IPS-18a (cell line): ENCODE data around the gene THSD7A.
A peak's percentile ranks its signal among the peaks of the same experiment; 100 is the strongest.

Source experiments
- H3K27ac ChIP-seq: one replicate; pipeline ENCODE4 v1.5.1; 2013; ENCODE audit warnings: low read length
- H3K27me3 ChIP-seq: one replicate; pipeline ENCODE4 v1.6.1; 2013; ENCODE audit warnings: mild to moderate bottlenecking, low read length; ENCODE audit not compliant: control insufficient read depth, insufficient read depth
- H3K36me3 ChIP-seq: one replicate; pipeline ENCODE4 v1.6.1; 2013; ENCODE audit warnings: low read depth, low read length; ENCODE audit not compliant: control insufficient read depth
- H3K4me1 ChIP-seq: one replicate; pipeline ENCODE4 v1.6.1; 2013; ENCODE audit warnings: low read depth, low read length; ENCODE audit not compliant: control insufficient read depth
- H3K4me3 ChIP-seq: one replicate; pipeline ENCODE4 v1.5.1; 2013; ENCODE audit warnings: low read length
- H3K9ac ChIP-seq: one replicate; pipeline ENCODE4 v1.6.1; 2013; ENCODE audit warnings: mild to moderate bottlenecking, low read length, moderate library complexity
- H3K9me3 ChIP-seq: one replicate; pipeline ENCODE4 v1.6.1; 2013; ENCODE audit warnings: low read depth, low read length; ENCODE audit not compliant: control insufficient read depth

Gene THSD7A

GRCh38 chr7:11655163-11655562 lies 176.8 kb downstream of the THSD7A start:
- no peak overlapping the region for H3K27ac ChIP-seq
- no peaks in the 10 kb centered on the region for H3K4me1 ChIP-seq
- H3K27me3 ChIP-seq, result no peaks in the 10 kb centered on the region
- no peaks in the 10 kb centered on the region for H3K36me3 ChIP-seq
- H3K4me3 ChIP-seq, result no peak overlapping the region
- no peaks in the 10 kb centered on the region for H3K9me3 ChIP-seq
- H3K9ac ChIP-seq, result no peak overlapping the region

GRCh38 chr7:11650500-11650899 lies 181.5 kb downstream of the THSD7A start:
- Histone ChIP-seq H3K9ac (no peak overlapping the region), H3K36me3 (no peaks in the 10 kb centered on the region), H3K9me3 (no peaks in the 10 kb centered on the region), H3K4me1 (no peaks in the 10 kb centered on the region), H3K27me3 (no peaks in the 10 kb centered on the region), H3K4me3 (no peak overlapping the region), H3K27ac (no peak overlapping the region)

- Histone ChIP-seq H3K27me3 (no peaks in the 10 kb centered on the region), H3K4me1 (no peaks in the 10 kb centered on the region), H3K9me3 (no peaks in the 10 kb centered on the region), H3K4me3 (no peak overlapping the region), H3K27ac (no peak overlapping the region), H3K9ac (no peak overlapping the region), H3K36me3 (no peaks in the 10 kb centered on the region)
These were observed 182.0 kb downstream of the THSD7A start for GRCh38 chr7:11650030-11650429.

- no peak overlapping the region for H3K4me3 ChIP-seq
- no peaks in the 10 kb centered on the region for H3K27me3 ChIP-seq
- H3K4me1 ChIP-seq, result no peaks in the 10 kb centered on the region
- no peak overlapping the region for H3K9ac ChIP-seq
- H3K36me3 ChIP-seq, result no peaks in the 10 kb centered on the region
- H3K27ac ChIP-seq, result no peak overlapping the region
- H3K9me3 ChIP-seq, result no peaks in the 10 kb centered on the region
These were observed 183.0 kb downstream of the THSD7A start for GRCh38 chr7:11648980-11649379.

- Histone ChIP-seq H3K4me3 (no peak overlapping the region), H3K27me3 (no peaks in the 10 kb centered on the region), H3K9me3 (no peaks in the 10 kb centered on the region), H3K27ac (no peak overlapping the region), H3K4me1 (no peaks in the 10 kb centered on the region), H3K9ac (no peak overlapping the region), H3K36me3 (no peaks in the 10 kb centered on the region)
These were observed 183.9 kb downstream of the THSD7A start for GRCh38 chr7:11648101-11648500.

GRCh38 chr7:11642841-11643240 lies 189.2 kb downstream of the THSD7A start:
- Histone ChIP-seq H3K36me3 (no peaks in the 10 kb centered on the region), H3K27me3 (no peaks in the 10 kb centered on the region), H3K4me3 (no peak overlapping the region), H3K9ac (no peak overlapping the region), H3K4me1 (no peaks in the 10 kb centered on the region), H3K9me3 (no peaks in the 10 kb centered on the region), H3K27ac (no peak overlapping the region)

DNA sequence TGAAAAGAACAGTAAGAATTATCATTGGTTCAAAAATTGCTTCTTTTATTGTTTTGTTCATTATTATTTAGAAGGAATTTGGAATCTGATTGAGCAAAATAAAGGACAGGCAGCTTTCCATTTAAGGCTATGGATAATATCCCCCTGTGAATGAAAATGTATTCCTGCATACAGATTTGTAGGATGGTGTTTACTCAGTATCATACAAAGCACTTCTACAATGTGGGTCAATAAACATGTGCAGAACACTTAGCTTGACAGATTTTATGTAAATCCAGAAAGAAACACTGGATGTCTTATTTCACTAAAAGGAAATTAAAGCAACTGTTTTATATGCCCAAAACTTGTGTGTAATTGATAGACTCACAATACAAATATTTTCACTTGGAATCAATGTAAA lies 189.7 kb downstream of the THSD7A start:
- Histone ChIP-seq H3K4me1 (no peaks in the 10 kb centered on the region), H3K9ac (no peak overlapping the region), H3K4me3 (no peak overlapping the region), H3K9me3 (no peaks in the 10 kb centered on the region), H3K27ac (no peak overlapping the region), H3K36me3 (no peaks in the 10 kb centered on the region), H3K27me3 (no peaks in the 10 kb centered on the region)

DNA sequence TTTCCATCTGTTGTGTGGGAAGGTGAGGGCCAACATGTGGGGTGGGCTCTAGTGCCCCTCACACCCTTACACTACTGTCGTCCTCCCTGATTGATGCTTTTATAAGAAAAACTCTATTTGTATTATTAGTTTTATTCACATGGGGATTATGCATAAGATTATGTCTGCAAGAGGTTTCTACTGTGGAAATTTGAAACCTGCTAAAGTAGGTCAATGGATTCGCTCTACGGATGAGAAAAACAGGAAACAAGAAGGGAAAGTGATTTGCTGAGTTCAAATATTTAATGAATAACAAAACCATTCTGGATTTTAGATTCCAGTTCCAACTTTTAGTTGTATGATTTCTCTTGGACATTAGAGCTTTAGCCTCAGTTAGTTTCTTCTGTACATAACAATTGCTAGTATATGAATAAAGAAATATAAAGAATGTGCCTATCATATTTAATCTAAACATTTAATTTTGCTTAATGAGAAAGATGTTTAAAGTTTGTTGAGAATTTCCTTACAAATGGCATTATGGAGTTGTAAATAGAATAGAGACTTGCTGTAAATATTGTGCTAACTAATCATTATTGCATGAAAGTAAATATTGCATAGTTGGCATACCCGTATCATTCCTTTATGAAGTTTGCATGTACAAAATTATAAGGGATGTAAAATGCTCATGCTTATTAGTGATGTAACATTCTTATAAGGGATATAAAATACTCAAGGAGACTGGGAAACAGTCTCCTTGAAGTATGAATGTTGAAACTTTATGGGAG lies 193.8 kb downstream of the THSD7A start:
- no peaks in the 10 kb centered on the region for H3K9me3 ChIP-seq
- no peak overlapping the region for H3K9ac ChIP-seq
- no peaks in the 10 kb centered on the region for H3K27me3 ChIP-seq
- no peak overlapping the region for H3K27ac ChIP-seq
- no peak overlapping the region for H3K4me3 ChIP-seq
- no peaks in the 10 kb centered on the region for H3K36me3 ChIP-seq
- no peaks in the 10 kb centered on the region for H3K4me1 ChIP-seq

DNA sequence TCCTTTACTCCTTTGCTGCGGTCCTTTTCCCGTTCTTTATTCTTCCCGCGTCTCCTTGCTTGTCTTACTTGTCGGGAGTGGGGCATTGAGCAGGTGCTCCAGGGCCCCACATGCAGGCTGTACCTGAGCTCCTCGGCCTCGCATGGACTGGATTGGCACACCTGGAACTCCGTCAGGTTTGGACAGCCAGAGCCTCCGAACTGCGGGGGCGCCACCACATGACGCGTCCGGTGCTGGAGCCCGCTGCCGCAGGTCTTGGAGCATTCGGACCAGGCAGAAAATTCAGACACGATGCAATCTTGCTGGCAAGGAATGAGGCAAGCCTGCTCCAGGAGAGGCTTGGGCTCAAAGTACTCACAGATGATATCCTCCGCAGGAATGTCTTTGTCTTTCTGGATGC lies 195.7 kb downstream of the THSD7A start:
- Histone ChIP-seq H3K9me3 (no peaks in the 10 kb centered on the region), H3K36me3 (no peaks in the 10 kb centered on the region), H3K4me3 (no peak overlapping the region), H3K27me3 (no peaks in the 10 kb centered on the region), H3K9ac (no peak overlapping the region), H3K27ac (no peak overlapping the region), H3K4me1 (no peaks in the 10 kb centered on the region)

- Histone ChIP-seq H3K4me1 (no peaks in the 10 kb centered on the region), H3K27ac (no peak overlapping the region), H3K36me3 (no peaks in the 10 kb centered on the region), H3K4me3 (no peak overlapping the region), H3K27me3 (no peaks in the 10 kb centered on the region), H3K9ac (no peak overlapping the region), H3K9me3 (no peaks in the 10 kb centered on the region)
These were observed 198.7 kb downstream of the THSD7A start for GRCh38 chr7:11633310-11633709.

DNA sequence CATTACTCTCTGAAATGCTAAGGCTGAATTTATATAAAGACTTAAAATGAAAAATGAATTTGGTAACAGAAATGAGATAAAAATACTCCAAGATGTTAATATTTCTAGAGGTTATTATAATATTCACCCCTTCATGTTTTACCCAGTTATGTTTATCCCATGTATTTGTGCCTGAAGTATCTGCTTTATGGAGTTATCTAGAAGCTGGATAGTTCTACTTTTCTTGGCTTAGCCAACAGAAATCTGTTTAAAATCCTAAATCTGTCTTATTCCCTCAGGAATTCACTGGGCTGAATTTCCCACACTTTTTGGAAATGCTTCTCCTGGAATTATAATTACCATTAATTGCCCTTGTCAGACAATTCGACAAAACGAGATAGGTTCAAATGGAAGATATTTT lies 201.6 kb downstream of the THSD7A start:
- no peak overlapping the region for H3K9ac ChIP-seq
- no peak overlapping the region for H3K4me3 ChIP-seq
- no peaks in the 10 kb centered on the region for H3K9me3 ChIP-seq
- peaks cover 6% of the 10 kb centered on the region for H3K4me1 ChIP-seq
- H3K27me3 ChIP-seq, result no peaks in the 10 kb centered on the region
- H3K27ac ChIP-seq, result no peak overlapping the region
- H3K36me3 ChIP-seq, result no peaks in the 10 kb centered on the region

GRCh38 chr7:11625669-11626068 lies 206.3 kb downstream of the THSD7A start:
- Histone ChIP-seq H3K36me3 (no peaks in the 10 kb centered on the region), H3K27ac (peak overlapping the region; percentile 47), H3K9ac (no peak overlapping the region)

More at GRCh38 chr7:11625669-11626068, 206.3 kb downstream of the THSD7A start:
- H3K4me3 ChIP-seq, result no peak overlapping the region
- H3K9me3 ChIP-seq, result no peaks in the 10 kb centered on the region
- no peaks in the 10 kb centered on the region for H3K27me3 ChIP-seq
- H3K4me1 ChIP-seq, result peaks cover 12% of the 10 kb centered on the region
